Gastrocnemius medialis (tissue), 4 donors: ENCODE data around the gene MTA2. TPM values are rescaled to one million over a fixed set of nuclear protein-coding genes. Genes with fewer than 3 reads are reported as not detected.

ENCODE experiments used
- ATAC-seq, 2 donors: fragments of 150-250 bp; one replicate each; pipeline ENCODE4 v1.9.1; 2016
- DNase-seq, 2 donors: peaks; one replicate each; pipeline ENCODE4 v3.0.0-alpha.2; 2019
- H3K27ac ChIP-seq, 4 donors: fragments of 200-600 bp; sonication (generic); 1 replicate in 1 of 4; 2 replicates in 3 of 4; pipeline ENCODE4 v1.5.1; 2016 to 2018; ENCODE audit warnings: mild to moderate bottlenecking in 2 of 4, moderate library complexity in 1 of 4
- H3K27me3 ChIP-seq, 3 donors: fragments of 200-600 bp; sonication (generic) in 2 of 3; 1 replicate in 1 of 3; 2 replicates in 2 of 3; pipeline versions ENCODE4 v1.5.1 to v1.6.0; 2016 to 2019; ENCODE audit warnings: mild to moderate bottlenecking in 1 of 3, moderate library complexity in 1 of 3
- H3K36me3 ChIP-seq, 2 donors: fragments of 200-600 bp; sonication (generic) in 1 of 2; one replicate each; pipeline ENCODE4 v1.5.1; 2017 to 2018
- H3K4me1 ChIP-seq, 2 donors: fragments of 200-600 bp; sonication (generic) in 1 of 2; one replicate each; pipeline ENCODE4 v1.5.1; 2016 to 2017; ENCODE audit warnings: mild to moderate bottlenecking in 2 of 2
- H3K4me3 ChIP-seq, 4 donors: fragments of 200-600 bp; sonication (generic) in 3 of 4; 1 replicate in 1 of 4; 2 replicates in 3 of 4; pipeline ENCODE4 v1.5.1; 2016 to 2019; ENCODE audit warnings: mild to moderate bottlenecking in 2 of 4
- H3K9me3 ChIP-seq, 3 donors: fragments of 200-600 bp; sonication (generic) in 2 of 3; 1 replicate in 1 of 3; 2 replicates in 2 of 3; pipeline ENCODE4 v1.5.1; 2016 to 2019
- CTCF ChIP-seq, 5 experiments: fragments of 450-650 bp in 3 of 5; fragments of 200-600 bp in 2 of 5; sonication (generic) in 2 of 5; IDR thresholded peaks in 4 of 5; conservative IDR thresholded peaks in 1 of 5; 1 replicate in 4 of 5; 2 replicates in 1 of 5; pipeline ENCODE4 v1.5.1; 2016 to 2019; ENCODE audit warnings: antibody characterized with exemption in 5 of 5, mild to moderate bottlenecking in 3 of 5, moderate library complexity in 3 of 5
- POLR2A ChIP-seq, 2 donors: fragments of 450-650 bp; IDR thresholded peaks; one replicate each; pipeline ENCODE4 v1.6.1; 2017; ENCODE audit warnings: antibody characterized with exemption in 2 of 2, mild to moderate bottlenecking in 2 of 2, moderate library complexity in 2 of 2
- in situ Hi-C, 4 donors: fragments of 200-750 bp; cut with MboI; loops; one replicate each; pipeline versions ENCODE4 v1.15.0 to v1.8.0; 2017; ENCODE audit warnings: low sequenced_read_pairs in 4 of 4
- intact Hi-C: fragments of 100-400 bp; cut with DNase I; formaldehyde crosslinking; loops from one replicate; pipeline ENCODE4 v1.15.1; 2023; ENCODE audit warnings: low total_unique reads
- total RNA-seq, 4 donors: library from RNA; depleted of rRNA; stranded (reverse); fragments of >200 nt; gene quantifications; one replicate each; pipeline versions ENCODE4 v1.1.0 to v1.2.3, GENCODE V29; 2016

Gene MTA2
- total RNA-seq, 4 donors from 2014 or later, result 28.0 to 47.1 (median 31.7) TPM

- DNase-seq (no peak), ATAC-seq (no peak)
- H3K36me3 ChIP-seq, result peaks cover 0 to 43% of the 10 kb centered on the region in 2 donors
- no peak for TF ChIP-seq CTCF (IDR thresholded peaks at IDR 0.05 in 4 of 5, conservative IDR thresholded peaks at IDR 0.05 in 1 of 5)
- no peak for TF ChIP-seq POLR2A (IDR thresholded peaks at IDR 0.05)
- intact Hi-C loops, result loop anchor here (2.0 to 10.0 kb wide), 2 partner anchors 17 to 137 kb away; partner anchors contain the start of genes C11orf98, CSKMT and TMEM179B
- H3K9me3 ChIP-seq, result no peaks in the 10 kb centered on the region
- no peaks in the 10 kb centered on the region for H3K27me3 ChIP-seq
- H3K4me3 ChIP-seq, result no peak overlapping the region
- peaks cover 41 to 43% of the 10 kb centered on the region in 2 donors for H3K4me1 ChIP-seq
- no peak overlapping the region for H3K27ac ChIP-seq
- in situ Hi-C loops, result no loop called here
Observed at GRCh38 chr11:62647609-62648005, 45.9 kb upstream of the MTA2 start.

GRCh38 chr11:62646825-62647608 is 45.4 kb upstream of the MTA2 start:
- in situ Hi-C loops (no loop called here), intact Hi-C loops (loop anchor here (1.0 to 10.0 kb wide), 3 partner anchors 18 to 138 kb away; partner anchors contain the start of genes C11orf98, CSKMT and TMEM179B)
- H3K36me3 ChIP-seq, result peaks cover 0 to 45% of the 10 kb centered on the region in 2 donors
- H3K9me3 ChIP-seq, result no peaks in the 10 kb centered on the region
- DNase-seq (no peak), ATAC-seq (peak in 1 of 2 donors; percentile 23)
- peaks cover 36 to 37% of the 10 kb centered on the region in 2 donors for H3K4me1 ChIP-seq
- TF ChIP-seq CTCF (IDR thresholded peaks at IDR 0.05 in 4 of 5, conservative IDR thresholded peaks at IDR 0.05 in 1 of 5), result no peak
- peak overlapping the region; percentile 46 to 99 (median 84) for H3K27ac ChIP-seq
- H3K4me3 ChIP-seq, result peak overlapping the region; percentile 28 to 100 (median 95)
- no peaks in the 10 kb centered on the region for H3K27me3 ChIP-seq

- intact Hi-C loops (loop anchor here (1.0 to 10.0 kb wide), 3 partner anchors 19 to 139 kb away; partner anchors contain the start of genes C11orf98, CSKMT and TMEM179B), in situ Hi-C loops (no loop called here)
- H3K4me1 ChIP-seq, result peaks cover 29 to 30% of the 10 kb centered on the region in 2 donors
- peaks cover 0 to 45% of the 10 kb centered on the region in 2 donors for H3K36me3 ChIP-seq
- peak within 1 kb of the TSS; percentile 91 to 100 (median 96) for H3K4me3 ChIP-seq
- peak; percentile 81 to 92 for TF ChIP-seq POLR2A (IDR thresholded peaks at IDR 0.05)
- peak in 1 of 5 experiments; percentile 20 for TF ChIP-seq CTCF (IDR thresholded peaks at IDR 0.05 in 4 of 5, conservative IDR thresholded peaks at IDR 0.05 in 1 of 5)
- no peaks in the 10 kb centered on the region for H3K9me3 ChIP-seq
- peak within 1 kb of the TSS; percentile 96 to 99 (median 96) for H3K27ac ChIP-seq
- ATAC-seq (peak; percentile 98), DNase-seq (peak; percentile 99)
- H3K27me3 ChIP-seq, result no peaks in the 10 kb centered on the region
Observed at GRCh38 chr11:62645946-62646824, 44.5 kb upstream of the MTA2 start, which contains the start of gene GANAB. Gene GANAB, minus strand, starts transcription at chr11:62646613. Its CDS starts 14 bp downstream, at chr11:62646599.

- Histone ChIP-seq H3K4me3 (peak overlapping the region; percentile 91 to 100 (median 96)), H3K27me3 (no peaks in the 10 kb centered on the region), H3K9me3 (no peaks in the 10 kb centered on the region), H3K27ac (peak overlapping the region; percentile 96 to 99 (median 96)), H3K36me3 (peaks cover 0 to 45% of the 10 kb centered on the region in 2 donors), H3K4me1 (peaks cover 29 to 30% of the 10 kb centered on the region in 2 donors)
- in situ Hi-C loops (no loop called here), intact Hi-C loops (loop anchor here (10.0 kb wide), 1 partner anchor 139 kb away; the partner anchor contains the start of gene TMEM179B)
- ATAC-seq (peak in 1 of 2 donors; percentile 1), DNase-seq (no peak)
- TF ChIP-seq POLR2A (IDR thresholded peaks at IDR 0.05) (no peak), CTCF (IDR thresholded peaks at IDR 0.05 in 4 of 5, conservative IDR thresholded peaks at IDR 0.05 in 1 of 5) (no peak)
Observed at GRCh38 chr11:62645671-62645945, 43.9 kb upstream of the MTA2 start.
